Astrocyte (in vitro differentiated cells and primary cell): ENCODE results near the gene GMPPA.

Experiments
- CTCF ChIP-seq: IDR thresholded peaks from 2 replicates; pipeline ENCODE4 v1.5.1; 2011; ENCODE audit warnings: low read depth, mild to moderate bottlenecking, inconsistent platforms, low read length, moderate library complexity; ENCODE audit not compliant: insufficient read depth
- EZH2 ChIP-seq: IDR thresholded peaks from 2 replicates; pipeline ENCODE4 v1.6.1; 2012; ENCODE audit warnings: mild to moderate bottlenecking, low read length, inconsistent platforms; ENCODE audit not compliant: insufficient read depth

- TF ChIP-seq CTCF (no peak), EZH2 (no peak)
These were observed 11.9 kb downstream of the GMPPA start for GRCh38 chr2:219510512-219511135.
